Measurements from ENCODE around the gene SCGB3A2. TPM values are rescaled to one million over a fixed set of nuclear protein-coding genes. Genes with fewer than 3 reads are reported as not detected.

SCGB3A2 gene
- total RNA-seq, 1 experiment from 2014 or later = not detected

- DNase-seq = no peak
- Histone ChIP-seq H3K9me3 (no peaks in the 10 kb centered on the region), H3K4me3 (ENCODE audit: low read depth, low read length) (no peak overlapping the region), H3K36me3 (ENCODE audit: control insufficient read depth, insufficient read depth, low read length) (no peaks in the 10 kb centered on the region), H3K4me1 (no peaks in the 10 kb centered on the region), H3K27me3 (replicated peaks; ENCODE audit: control insufficient read depth, insufficient read depth, low read length) (no peaks in the 10 kb centered on the region)
- intact Hi-C loops (cut with micrococcal nuclease; ENCODE audit: unreplicated experiment) = loop anchor here (1.0 to 10.0 kb wide), 2 partner anchors 20 to 250 kb away; no protein-coding TSS in a partner anchor
- Mint-ChIP-seq H3K36me3 (ENCODE audit: insufficient read depth, unreplicated experiment) (no peaks in the 10 kb centered on the region), H3K27ac (ENCODE audit: unreplicated experiment) (no peak overlapping the region), H3K4me3 (ENCODE audit: unreplicated experiment) (no peak overlapping the region), H3K9me3 (ENCODE audit: unreplicated experiment) (no peaks in the 10 kb centered on the region), H3K4me1 (ENCODE audit: low read depth, unreplicated experiment) (peaks cover 6% of the 10 kb centered on the region), H3K27me3 (ENCODE audit: insufficient read depth, unreplicated experiment) (no peaks in the 10 kb centered on the region)
- CTCF ChIA-PET = interaction anchor here (0.8 kb wide), 1 partner anchor 80 kb away, joined by 3 read pairs; no protein-coding TSS in a partner anchor
- TF ChIP-seq, protein P1, sequence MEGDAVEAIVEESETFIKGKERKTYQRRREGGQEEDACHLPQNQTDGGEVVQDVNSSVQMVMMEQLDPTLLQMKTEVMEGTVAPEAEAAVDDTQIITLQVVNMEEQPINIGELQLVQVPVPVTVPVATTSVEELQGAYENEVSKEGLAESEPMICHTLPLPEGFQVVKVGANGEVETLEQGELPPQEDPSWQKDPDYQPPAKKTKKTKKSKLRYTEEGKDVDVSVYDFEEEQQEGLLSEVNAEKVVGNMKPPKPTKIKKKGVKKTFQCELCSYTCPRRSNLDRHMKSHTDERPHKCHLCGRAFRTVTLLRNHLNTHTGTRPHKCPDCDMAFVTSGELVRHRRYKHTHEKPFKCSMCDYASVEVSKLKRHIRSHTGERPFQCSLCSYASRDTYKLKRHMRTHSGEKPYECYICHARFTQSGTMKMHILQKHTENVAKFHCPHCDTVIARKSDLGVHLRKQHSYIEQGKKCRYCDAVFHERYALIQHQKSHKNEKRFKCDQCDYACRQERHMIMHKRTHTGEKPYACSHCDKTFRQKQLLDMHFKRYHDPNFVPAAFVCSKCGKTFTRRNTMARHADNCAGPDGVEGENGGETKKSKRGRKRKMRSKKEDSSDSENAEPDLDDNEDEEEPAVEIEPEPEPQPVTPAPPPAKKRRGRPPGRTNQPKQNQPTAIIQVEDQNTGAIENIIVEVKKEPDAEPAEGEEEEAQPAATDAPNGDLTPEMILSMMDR (IDR thresholded peaks at IDR 0.05; ENCODE audit: insufficient read depth in 1 of 2, low read depth in 1 of 2, low read length in 1 of 2, severe bottlenecking in 1 of 2, unreplicated experiment in 1 of 2) = no peak
- BruUV-seq (replicated peaks) = no TSS peak
- POLR2A ChIA-PET = no interaction called here
Measured at GRCh38 chr5:147854894-147855773, 23.4 kb upstream of the SCGB3A2 start.

- ChIA-PET CTCF (no interaction called here), POLR2A (no interaction called here)
- Histone ChIP-seq H3K4me1 (no peaks in the 10 kb centered on the region; the same call in 1 of the 2 replicates), H3K27me3 (replicated peaks; ENCODE audit: control insufficient read depth, insufficient read depth, low read length) (no peaks in the 10 kb centered on the region), H3K36me3 (ENCODE audit: control insufficient read depth, insufficient read depth, low read length) (no peaks in the 10 kb centered on the region), H3K9me3 (no peaks in the 10 kb centered on the region), H3K4me3 (ENCODE audit: low read depth, low read length) (no peak overlapping the region)
- Mint-ChIP-seq H3K4me1 (ENCODE audit: low read depth, unreplicated experiment) (peaks cover 6% of the 10 kb centered on the region), H3K27ac (ENCODE audit: unreplicated experiment) (no peak overlapping the region), H3K4me3 (ENCODE audit: unreplicated experiment) (no peak overlapping the region), H3K27me3 (ENCODE audit: insufficient read depth, unreplicated experiment) (no peaks in the 10 kb centered on the region), H3K9me3 (ENCODE audit: unreplicated experiment) (no peaks in the 10 kb centered on the region), H3K36me3 (ENCODE audit: insufficient read depth, unreplicated experiment) (no peaks in the 10 kb centered on the region)
- TF ChIP-seq, protein P1 (IDR thresholded peaks at IDR 0.05; ENCODE audit: insufficient read depth in 1 of 2, low read depth in 1 of 2, low read length in 1 of 2, severe bottlenecking in 1 of 2, unreplicated experiment in 1 of 2) = no peak
- intact Hi-C loops (cut with micrococcal nuclease; ENCODE audit: unreplicated experiment) = loop anchor here (1.0 to 10.0 kb wide), 2 partner anchors 20 to 249 kb away; no protein-coding TSS in a partner anchor
- no peak for DNase-seq
- BruUV-seq (replicated peaks) = no TSS peak
Measured at GRCh38 chr5:147855774-147856069, 22.8 kb upstream of the SCGB3A2 start.

- DNase-seq = no peak
- Histone ChIP-seq H3K36me3 (ENCODE audit: control insufficient read depth, insufficient read depth, low read length) (no peaks in the 10 kb centered on the region), H3K4me3 (ENCODE audit: low read depth, low read length) (no peak overlapping the region), H3K9me3 (no peaks in the 10 kb centered on the region), H3K27me3 (replicated peaks; ENCODE audit: control insufficient read depth, insufficient read depth, low read length) (no peaks in the 10 kb centered on the region), H3K4me1 (no peaks in the 10 kb centered on the region; the same call in 1 of the 2 replicates)
- Mint-ChIP-seq H3K9me3 (ENCODE audit: unreplicated experiment) (no peaks in the 10 kb centered on the region), H3K36me3 (ENCODE audit: insufficient read depth, unreplicated experiment) (no peaks in the 10 kb centered on the region), H3K27ac (ENCODE audit: unreplicated experiment) (no peak overlapping the region), H3K4me3 (ENCODE audit: unreplicated experiment) (no peak overlapping the region), H3K4me1 (ENCODE audit: low read depth, unreplicated experiment) (peaks cover 6% of the 10 kb centered on the region), H3K27me3 (ENCODE audit: insufficient read depth, unreplicated experiment) (no peaks in the 10 kb centered on the region)
- intact Hi-C loops (cut with micrococcal nuclease; ENCODE audit: unreplicated experiment) = loop anchor here (1.0 to 10.0 kb wide), 4 partner anchors 26 to 248 kb away; partner anchors contain the start of gene SPINK1
- ChIA-PET CTCF (interaction anchor here (0.7 to 0.8 kb wide), 2 partner anchors 34 to 874 kb away, joined by 3 read pairs; no protein-coding TSS in a partner anchor), POLR2A (no interaction called here)
- TF ChIP-seq, protein P1 (IDR thresholded peaks at IDR 0.05; ENCODE audit: insufficient read depth in 1 of 2, low read depth in 1 of 2, low read length in 1 of 2, severe bottlenecking in 1 of 2, unreplicated experiment in 1 of 2) = no peak
- BruUV-seq (replicated peaks) = no TSS peak
Measured at GRCh38 chr5:147856801-147857200, 21.7 kb upstream of the SCGB3A2 start.
